ENCODE data around the gene FTHL17.

The FTHL17 gene

GRCh38 chrX:31071725-31072124 lies at the start of gene FTHL17:
Gene FTHL17, minus strand, starts transcription at chrX:31072041. Its CDS starts 88 bp downstream, at chrX:31071953.
- Histone ChIP-seq H3K4me3 (replicated peaks; ENCODE audit: low read depth, low read length) (no peak within 1 kb of the TSS), H3K27me3 (replicated peaks; ENCODE audit: control insufficient read depth, insufficient read depth, low read length) (no peaks in the 10 kb centered on the region), H3K36me3 (ENCODE audit: control insufficient read depth, insufficient read depth, low read length) (no peaks in the 10 kb centered on the region)
- DNase-seq (ENCODE audit: extremely low read depth, insufficient read length), result no peak
- no peak for TF ChIP-seq CTCF (IDR thresholded peaks at IDR 0.05; ENCODE audit: insufficient read depth, low read length, poor library complexity, severe bottlenecking)

GRCh38 chrX:31117266-31117665 lies 45.4 kb upstream of the FTHL17 start:
- Histone ChIP-seq H3K4me3 (replicated peaks; ENCODE audit: low read depth, low read length) (no peak overlapping the region), H3K36me3 (ENCODE audit: control insufficient read depth, insufficient read depth, low read length) (no peaks in the 10 kb centered on the region), H3K27me3 (replicated peaks; ENCODE audit: control insufficient read depth, insufficient read depth, low read length) (no peaks in the 10 kb centered on the region)
- no peak for TF ChIP-seq CTCF (IDR thresholded peaks at IDR 0.05; ENCODE audit: insufficient read depth, low read length, poor library complexity, severe bottlenecking)
- no peak for DNase-seq (ENCODE audit: extremely low read depth, insufficient read length)

GRCh38 chrX:31115398-31115797 lies 43.6 kb upstream of the FTHL17 start:
- DNase-seq (ENCODE audit: extremely low read depth, insufficient read length), result no peak
- H3K36me3 ChIP-seq (ENCODE audit: control insufficient read depth, insufficient read depth, low read length), result no peaks in the 10 kb centered on the region
- no peaks in the 10 kb centered on the region for H3K27me3 ChIP-seq (replicated peaks; ENCODE audit: control insufficient read depth, insufficient read depth, low read length)
- TF ChIP-seq CTCF (IDR thresholded peaks at IDR 0.05; ENCODE audit: insufficient read depth, low read length, poor library complexity, severe bottlenecking), result no peak
- no peak overlapping the region for H3K4me3 ChIP-seq (replicated peaks; ENCODE audit: low read depth, low read length)

GRCh38 chrX:31114858-31115257 lies 43.0 kb upstream of the FTHL17 start:
- no peak overlapping the region for H3K4me3 ChIP-seq (replicated peaks; ENCODE audit: low read depth, low read length)
- TF ChIP-seq CTCF (IDR thresholded peaks at IDR 0.05; ENCODE audit: insufficient read depth, low read length, poor library complexity, severe bottlenecking), result no peak

GRCh38 chrX:31112226-31112999 lies 40.6 kb upstream of the FTHL17 start:
- TF ChIP-seq CTCF (IDR thresholded peaks at IDR 0.05; ENCODE audit: insufficient read depth, low read length, poor library complexity, severe bottlenecking), result no peak
- H3K4me3 ChIP-seq (replicated peaks; ENCODE audit: low read depth, low read length), result no peak overlapping the region

More at GRCh38 chrX:31114858-31115257, 43.0 kb upstream of the FTHL17 start:
- no peak for DNase-seq (ENCODE audit: extremely low read depth, insufficient read length)
- Histone ChIP-seq H3K36me3 (ENCODE audit: control insufficient read depth, insufficient read depth, low read length) (no peaks in the 10 kb centered on the region), H3K27me3 (replicated peaks; ENCODE audit: control insufficient read depth, insufficient read depth, low read length) (no peaks in the 10 kb centered on the region)

More at GRCh38 chrX:31112226-31112999, 40.6 kb upstream of the FTHL17 start:
- Histone ChIP-seq H3K36me3 (ENCODE audit: control insufficient read depth, insufficient read depth, low read length) (no peaks in the 10 kb centered on the region), H3K27me3 (replicated peaks; ENCODE audit: control insufficient read depth, insufficient read depth, low read length) (no peaks in the 10 kb centered on the region)
- no peak for DNase-seq (ENCODE audit: extremely low read depth, insufficient read length)

Data from GM06990 (cell line).